HEK293T (cell line): ENCODE results near the gene LRRC39.

Experiments
- CTBP1 ChIP-seq: fragments of 450-650 bp; IDR thresholded peaks from 2 replicates; pipeline ENCODE4 v1.6.1; 2016; ENCODE audit warnings: borderline replicate concordance
- ELF4 ChIP-seq: fragments of 450-650 bp; IDR thresholded peaks from 2 replicates; pipeline ENCODE4 v1.6.1; 2017; ENCODE audit warnings: antibody characterized with exemption
- FOXA1 ChIP-seq: fragments of 450-650 bp; IDR thresholded peaks from 2 replicates; pipeline ENCODE4 v1.6.1; 2016; ENCODE audit warnings: mild to moderate bottlenecking
- FOXK2 ChIP-seq: fragments of 450-650 bp; IDR thresholded peaks from 2 replicates; pipeline ENCODE4 v1.6.1; 2016; ENCODE audit warnings: mild to moderate bottlenecking
- SP1 ChIP-seq: fragments of 450-650 bp; IDR thresholded peaks from 2 replicates; pipeline ENCODE4 v1.6.1; 2017

DNA sequence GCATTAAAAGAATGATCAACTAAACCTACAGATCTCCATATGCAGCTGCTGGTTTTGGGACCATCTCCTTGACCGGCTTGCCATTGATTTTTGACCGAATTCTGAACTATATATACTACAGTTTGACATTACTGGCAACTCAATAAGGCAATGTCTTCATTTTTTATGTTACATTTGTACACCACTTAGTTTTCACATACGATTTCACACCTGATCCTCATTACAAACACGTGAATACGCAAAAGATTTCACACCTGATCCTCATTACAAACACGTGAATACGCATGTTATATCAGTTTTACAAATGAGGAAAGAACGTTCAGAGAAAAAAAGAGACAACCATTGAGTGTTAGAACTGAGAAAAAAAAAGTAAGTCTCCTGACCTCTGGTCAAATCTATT is 46.4 kb downstream of the LRRC39 start:
- TF ChIP-seq SP1 (no peak), CTBP1 (no peak), FOXA1 (no peak), FOXK2 (no peak), ELF4 (no peak)
